Superior temporal gyrus (tissue), 1 donor: ENCODE results near the gene CTIF.
A peak's percentile ranks its signal among the peaks of the same experiment; 100 is the strongest.

ENCODE experiments used
- DNase-seq: peaks from one replicate; pipeline ENCODE4 v3.0.0-alpha.2; 2016; ENCODE audit errors: extremely low spot score

The CTIF gene

GRCh38 chr18:48667276-48668254, 128.7 kb downstream of the CTIF start:
- peak; percentile 52 for DNase-seq

DNA sequence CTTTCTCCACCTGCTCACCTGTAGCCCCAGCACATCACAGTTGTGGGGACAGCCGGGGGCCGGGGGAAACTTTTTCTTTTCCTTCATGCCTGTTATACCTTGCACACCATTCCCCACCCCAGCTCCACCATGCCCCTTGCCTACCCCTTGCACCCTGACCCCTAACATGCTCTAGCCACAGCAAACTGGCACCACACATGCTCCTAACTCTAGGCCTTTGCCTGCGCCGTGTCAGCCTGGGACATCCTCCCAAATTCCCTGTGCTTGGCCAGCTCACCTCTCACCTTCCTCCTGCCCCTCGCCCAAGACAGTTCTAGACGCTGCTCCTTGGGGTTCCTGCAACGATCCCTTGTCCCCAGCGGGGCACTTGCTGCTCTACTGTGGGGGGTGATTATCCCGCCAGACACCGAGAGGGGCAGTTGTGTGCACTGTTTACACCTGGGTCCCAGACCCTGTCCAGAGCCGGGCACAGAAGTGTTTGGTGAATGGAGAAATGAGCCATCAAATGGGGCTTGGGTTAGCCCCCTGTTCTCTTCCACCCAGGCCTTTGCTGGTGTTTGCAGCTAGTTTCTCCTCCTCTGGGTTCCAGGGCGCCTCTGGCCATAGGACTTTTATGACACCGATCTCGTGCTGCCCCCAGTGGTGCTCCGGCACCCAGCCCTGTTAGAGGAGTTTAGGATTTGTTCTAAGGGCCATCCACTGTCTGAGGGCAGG, 129.8 kb downstream of the CTIF start:
- DNase-seq = no peak

- DNase-seq = no peak
Observed at GRCh38 chr18:48669180-48669675, 130.4 kb downstream of the CTIF start.

GRCh38 chr18:48669991-48670750, 131.3 kb downstream of the CTIF start:
- no peak for DNase-seq

DNA sequence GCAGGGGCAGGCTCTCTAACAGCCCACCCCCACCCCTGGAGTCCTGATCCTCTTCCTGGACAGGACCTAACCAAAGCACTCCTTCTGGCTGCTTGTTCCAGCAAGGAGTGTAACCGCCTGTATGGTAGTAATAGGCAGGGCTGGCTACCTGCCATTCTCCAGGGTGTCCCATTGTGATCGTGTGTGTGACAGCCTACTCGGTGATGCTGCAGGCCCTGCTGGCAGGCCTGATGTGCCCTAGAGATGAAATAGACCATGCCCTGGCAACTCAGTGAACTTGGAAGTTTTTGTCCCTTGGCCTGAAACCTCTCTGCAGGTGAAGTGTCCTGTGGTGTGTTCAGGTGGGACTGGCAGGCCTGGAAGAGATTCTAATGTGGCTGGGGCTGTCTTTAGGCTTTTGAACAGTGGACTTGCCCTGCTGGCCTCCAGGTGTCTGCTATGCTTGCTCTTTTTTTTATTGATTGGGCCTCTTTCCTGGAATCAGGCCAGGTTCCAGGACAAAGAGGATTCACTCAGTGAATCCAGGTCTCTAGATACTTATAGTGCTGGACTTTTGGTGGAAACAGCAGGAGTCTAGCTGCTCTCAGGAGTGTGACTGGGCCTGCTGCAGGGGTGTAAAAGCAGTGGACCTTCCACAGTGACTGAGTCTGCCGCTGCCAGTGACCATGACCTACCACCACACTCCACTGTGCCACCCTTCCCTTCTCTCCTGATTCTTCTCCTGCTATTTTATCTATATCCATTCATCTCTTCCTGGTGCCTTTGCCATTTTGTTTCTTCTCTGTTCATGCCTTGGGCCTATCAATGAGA, 132.1 kb downstream of the CTIF start:
- DNase-seq = no peak

DNA sequence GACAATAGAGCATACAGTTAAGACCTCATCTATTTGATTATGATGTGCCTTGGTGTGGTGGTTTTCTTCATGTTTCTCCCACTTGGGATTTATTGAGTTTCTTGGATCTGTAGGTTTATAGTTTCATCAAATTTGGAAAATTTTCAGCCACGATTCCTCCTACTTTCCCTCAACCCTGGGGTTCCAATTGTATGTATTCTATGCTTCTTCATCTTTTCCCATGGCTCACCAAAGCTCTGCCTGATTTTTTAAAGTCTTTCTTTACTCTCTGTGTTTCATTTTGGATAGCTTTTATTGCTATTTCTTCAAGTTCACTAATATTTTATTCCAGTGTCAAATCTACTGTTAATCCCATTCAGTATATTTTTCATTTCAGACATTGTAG, 132.7 kb downstream of the CTIF start:
- no peak for DNase-seq

GRCh38 chr18:48672671-48673340, 134.0 kb downstream of the CTIF start:
- DNase-seq = no peak

GRCh38 chr18:48673456-48673852, 134.6 kb downstream of the CTIF start:
- no peak for DNase-seq

GRCh38 chr18:48673853-48674721, 135.3 kb downstream of the CTIF start:
- no peak for DNase-seq

- no peak for DNase-seq
Observed at GRCh38 chr18:48674758-48675351, 136.0 kb downstream of the CTIF start.

DNA sequence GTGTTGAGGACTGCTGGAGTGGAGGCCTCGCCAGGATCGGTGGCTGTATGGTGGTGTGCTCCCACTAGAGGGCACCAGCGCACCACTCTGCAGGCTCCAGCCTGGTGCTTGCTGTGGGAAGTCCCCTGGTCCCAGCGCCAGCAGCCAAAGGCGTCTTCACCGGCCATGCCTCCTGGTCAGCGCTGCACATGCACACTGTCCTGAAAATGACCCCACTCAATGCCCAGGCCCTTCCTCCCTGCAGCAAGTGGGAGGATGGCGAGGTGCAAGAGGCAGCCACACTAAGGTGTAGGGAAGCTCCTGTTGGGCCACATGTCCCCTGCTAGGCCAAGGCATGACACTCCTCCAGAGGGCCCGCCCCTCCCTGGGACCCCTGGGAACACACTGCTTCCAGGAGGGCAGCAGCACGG, 136.5 kb downstream of the CTIF start:
- peak; percentile 91 for DNase-seq

DNA sequence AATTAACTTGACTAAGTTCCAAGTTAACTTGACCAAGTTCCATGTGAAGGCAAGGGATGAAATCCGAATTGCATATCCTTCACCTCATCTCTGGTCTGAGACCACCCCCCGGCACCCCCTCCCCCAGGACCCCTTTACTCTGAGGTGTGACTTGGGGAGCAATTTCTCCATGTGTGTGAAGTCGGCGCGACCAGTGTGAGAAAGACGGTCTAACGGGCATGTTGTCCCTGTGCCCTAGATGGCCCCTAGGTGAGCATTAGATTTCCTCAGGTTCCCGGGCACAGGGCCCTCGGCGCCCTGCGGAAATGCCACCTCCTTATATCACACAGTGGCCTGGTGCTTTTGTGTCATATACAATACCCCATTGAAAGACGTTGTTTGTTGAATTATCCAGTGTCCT, 137.1 kb downstream of the CTIF start:
- DNase-seq = no peak

GRCh38 chr18:48676346-48676745, 137.5 kb downstream of the CTIF start:
- DNase-seq = no peak

- DNase-seq = peak; percentile 84
Observed at GRCh38 chr18:48676756-48677368, 138.0 kb downstream of the CTIF start.

DNA sequence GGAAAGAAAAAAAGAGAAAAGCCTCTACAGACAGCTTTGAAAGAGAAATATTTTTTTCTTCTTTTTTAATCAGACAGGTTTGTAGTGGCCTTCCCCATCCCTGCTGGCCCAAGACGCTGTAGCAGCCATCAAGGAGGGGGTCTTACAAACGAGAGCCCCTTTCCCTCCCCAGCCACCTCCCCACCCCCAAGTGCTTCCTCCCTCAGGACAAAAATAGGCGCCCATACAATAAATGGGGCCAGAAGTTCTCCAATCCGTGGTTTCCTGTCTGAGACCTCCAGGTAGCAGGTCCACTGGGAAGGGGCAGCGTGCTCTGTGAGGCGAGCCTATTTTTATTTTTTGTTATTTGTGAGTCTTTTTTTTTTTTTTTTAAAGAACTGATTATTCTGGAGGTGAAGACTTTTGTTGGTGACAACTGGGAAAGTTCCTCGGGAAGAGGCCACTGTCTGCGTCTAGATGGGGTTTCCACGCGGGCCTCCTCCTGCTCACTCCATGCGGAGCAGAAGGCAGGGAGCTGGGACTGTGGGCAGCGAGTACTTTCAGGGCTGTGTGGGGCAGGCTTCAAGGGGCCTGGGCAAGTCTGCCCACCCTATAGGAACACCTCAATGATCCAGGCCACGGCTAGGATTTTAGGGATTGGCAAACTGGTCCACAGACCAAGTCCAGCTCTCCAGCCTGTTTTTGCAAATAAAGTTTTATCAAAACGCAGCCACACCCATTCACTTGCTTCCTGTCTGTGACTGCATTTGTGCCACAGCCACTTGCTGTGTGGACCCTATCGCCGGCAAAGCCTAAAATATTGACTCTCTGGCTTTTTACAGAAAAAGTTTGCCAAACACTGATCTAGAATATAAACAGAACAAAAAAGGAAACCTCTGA, 139.6 kb downstream of the CTIF start:
- DNase-seq = no peak

GRCh38 chr18:48679236-48679635, 140.4 kb downstream of the CTIF start:
- no peak for DNase-seq

DNA sequence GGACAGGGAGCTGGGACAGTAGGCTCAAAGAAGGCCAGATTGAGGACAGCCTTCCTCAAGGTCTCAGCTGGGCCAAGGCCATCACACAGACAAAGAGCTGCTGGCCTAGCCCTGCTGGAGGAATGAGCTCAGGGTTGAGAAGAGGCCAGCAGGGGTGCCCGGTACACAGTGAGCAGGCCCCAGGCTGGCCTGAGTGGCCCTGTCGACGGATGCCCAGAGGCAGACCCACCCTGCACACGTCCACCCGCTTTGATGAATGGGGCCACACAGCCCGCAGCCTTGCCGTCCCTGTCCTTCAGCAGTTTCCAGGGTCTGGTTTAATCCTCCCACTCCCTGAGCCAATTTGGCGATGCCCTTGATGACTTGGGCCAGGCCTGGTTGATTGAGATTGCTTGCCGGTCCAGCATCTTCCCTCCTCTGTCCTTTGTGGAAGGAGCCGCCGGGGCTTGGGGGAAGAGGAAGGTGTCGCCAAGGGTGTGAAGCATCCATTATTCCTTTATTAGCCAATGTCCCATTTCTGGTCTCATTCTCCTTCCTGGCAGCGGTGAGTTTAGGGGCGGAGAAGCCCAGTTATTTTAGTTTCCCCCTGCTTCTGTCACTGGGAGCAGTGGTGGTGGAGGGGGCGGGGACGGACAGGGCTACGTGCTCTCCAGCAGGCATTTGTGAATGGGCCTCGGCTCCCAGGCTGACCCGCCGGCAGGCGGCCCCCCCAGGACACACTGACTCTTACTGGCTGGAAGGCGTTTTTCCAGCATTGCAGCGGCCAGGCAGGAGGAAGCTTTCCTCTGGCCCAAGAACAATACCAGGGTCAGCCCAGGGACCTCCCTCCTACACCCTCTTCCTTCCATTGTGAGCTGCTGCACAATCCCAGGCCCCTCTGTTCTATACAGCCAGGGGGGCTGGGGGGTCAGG, 141.8 kb downstream of the CTIF start:
- DNase-seq = no peak
